Neuronal stem cell (in vitro differentiated cells): Measurements from ENCODE around the gene ZNF286A.
"Not testable (repeated sequence)": the region's sequence is repeated elsewhere in the genome, so short reads cannot be mapped to it uniquely, and the experiment has no call there.

Source experiments
- DNase-seq: peaks from one replicate; pipeline ENCODE4 v3.0.0-alpha.2; 2013; ENCODE audit warnings: low spot score
- H2AFZ ChIP-seq: one replicate; pipeline ENCODE4 v1.6.1; 2013; ENCODE audit warnings: mild to moderate bottlenecking, low read length, inconsistent platforms
- H2AK5ac ChIP-seq: 2 replicates; pipeline ENCODE4 v1.6.1; 2013; ENCODE audit warnings: low read depth, mild to moderate bottlenecking, inconsistent platforms, low read length, moderate library complexity, mixed read lengths
- H2BK120ac ChIP-seq: 2 replicates; pipeline ENCODE4 v1.6.1; 2013; ENCODE audit warnings: low read depth, mild to moderate bottlenecking, inconsistent platforms, low read length, moderate library complexity, mixed read lengths
- H2BK12ac ChIP-seq: one replicate; pipeline ENCODE4 v1.6.1; 2013; ENCODE audit warnings: low read length, inconsistent platforms
- H2BK15ac ChIP-seq: 2 replicates; pipeline ENCODE4 v1.6.1; 2013; ENCODE audit warnings: mild to moderate bottlenecking, low read length, inconsistent platforms, mixed read lengths
- H2BK5ac ChIP-seq: one replicate; pipeline ENCODE4 v1.6.1; 2013; ENCODE audit warnings: inconsistent platforms, mild to moderate bottlenecking, low read length, moderate library complexity
- H3K14ac ChIP-seq: one replicate; pipeline ENCODE4 v1.6.1; 2013; ENCODE audit warnings: low read length, inconsistent platforms
- H3K18ac ChIP-seq: 2 replicates; pipeline ENCODE4 v1.6.1; 2013; ENCODE audit warnings: low read length, inconsistent platforms
- H3K23ac ChIP-seq: 2 replicates; pipeline ENCODE4 v1.6.1; 2013; ENCODE audit warnings: low read depth, mild to moderate bottlenecking, mixed read lengths, low read length, inconsistent platforms; ENCODE audit not compliant: poor library complexity
- H3K27ac ChIP-seq: replicated peaks from 3 replicates; pipeline ENCODE4 v1.5.1; 2013; ENCODE audit warnings: low read length, inconsistent platforms
- H3K27me3 ChIP-seq, 3 experiments: 2 replicates each; pipeline ENCODE4 v1.6.1; 2013; ENCODE audit warnings: low read length in 3 of 3, mild to moderate bottlenecking in 2 of 3, inconsistent platforms in 1 of 3, low read depth in 1 of 3, mixed read lengths in 1 of 3, moderate library complexity in 1 of 3; ENCODE audit not compliant: control insufficient read depth in 3 of 3, insufficient read depth in 3 of 3
- H3K36me3 ChIP-seq, 2 donors: replicated peaks in 1 of 2; 2 replicates each; pipeline ENCODE4 v1.6.1; 2013; ENCODE audit warnings: low read length in 2 of 2; ENCODE audit not compliant: control insufficient read depth in 2 of 2, insufficient read depth in 2 of 2
- H3K4ac ChIP-seq: 2 replicates; pipeline ENCODE4 v1.6.1; 2013; ENCODE audit warnings: inconsistent platforms, mild to moderate bottlenecking, low read length, moderate library complexity
- H3K4me1 ChIP-seq, 2 donors: 1 replicate in 1 of 2; 2 replicates in 1 of 2; pipeline ENCODE4 v1.6.1; 2013; ENCODE audit warnings: low read length in 2 of 2, low read depth in 1 of 2; ENCODE audit not compliant: control insufficient read depth in 2 of 2, insufficient read depth in 1 of 2
- H3K4me2 ChIP-seq: one replicate; pipeline ENCODE4 v1.6.1; 2013; ENCODE audit warnings: mild to moderate bottlenecking, low read length, inconsistent platforms; ENCODE audit not compliant: insufficient read depth, poor library complexity, severe bottlenecking
- H3K4me3 ChIP-seq, 2 donors: 2 replicates each; pipeline ENCODE4 v1.5.1; 2013; ENCODE audit warnings: low read length in 2 of 2, mild to moderate bottlenecking in 2 of 2, inconsistent platforms in 1 of 2, moderate library complexity in 1 of 2
- H3K79me1 ChIP-seq: one replicate; pipeline ENCODE4 v1.6.1; 2013; ENCODE audit warnings: low read depth, mild to moderate bottlenecking, inconsistent platforms, low read length, moderate library complexity
- H3K9ac ChIP-seq: one replicate; pipeline ENCODE4 v1.6.1; 2013; ENCODE audit warnings: mild to moderate bottlenecking, low read depth, low read length, inconsistent platforms; ENCODE audit not compliant: poor library complexity
- H3K9me3 ChIP-seq, 2 donors: replicated peaks in 1 of 2; 2 replicates each; pipeline versions ENCODE3 to v1.6.1; 2013; ENCODE audit warnings: low read length in 2 of 2, mild to moderate bottlenecking in 2 of 2, inconsistent platforms in 1 of 2, low read depth in 1 of 2, mixed read lengths in 1 of 2, moderate library complexity in 1 of 2; ENCODE audit not compliant: control insufficient read depth in 2 of 2, insufficient read depth in 1 of 2
- H4K8ac ChIP-seq: one replicate; pipeline ENCODE4 v1.6.1; 2013; ENCODE audit warnings: low read depth, mild to moderate bottlenecking, inconsistent platforms, low read length, moderate library complexity
- H4K91ac ChIP-seq: one replicate; pipeline ENCODE4 v1.6.1; 2013; ENCODE audit warnings: low read length, low read depth, mild to moderate bottlenecking, inconsistent platforms; ENCODE audit not compliant: poor library complexity
- WGBS, 2 donors: extraction: QIAGEN DNeasy Blood & Tissue Kit; methylation state at CpG; one replicate each; pipeline ENCODE4 v1.1.7; 2013; ENCODE audit warnings: missing lambda C conversion rate in 2 of 2, mixed read lengths in 1 of 2; ENCODE audit not compliant: insufficient read length in 2 of 2, insufficient replicate concordance in 1 of 2; ENCODE audit errors: extremely low coverage in 2 of 2; 5-methylcytosine and 5-hydroxymethylcytosine counted together

ZNF286A gene

DNA sequence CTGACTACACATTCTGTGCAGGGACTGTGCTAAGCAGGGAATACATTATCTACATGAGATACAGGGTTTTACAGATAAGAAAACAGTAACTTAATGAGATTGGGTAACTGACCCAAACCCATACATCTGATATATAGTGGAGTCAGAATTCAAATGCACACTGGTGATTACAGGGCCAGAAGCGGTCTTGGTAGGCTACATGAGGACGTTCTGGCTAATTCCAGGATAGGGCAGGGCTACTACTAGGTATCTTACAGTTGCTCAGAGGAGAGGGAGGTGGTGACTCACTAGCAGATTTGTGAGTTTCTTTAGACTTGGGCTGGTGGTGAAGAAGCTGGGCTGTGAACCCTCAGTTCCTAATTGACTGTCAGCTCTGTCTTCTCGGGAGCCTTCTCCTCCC is 36.9 kb upstream of the ZNF286A start:
- Histone ChIP-seq H3K36me3 (peaks cover 6 to 42% of the 10 kb centered on the region in 2 donors), H3K4ac (no peak overlapping the region), H3K27me3 (no peaks in the 10 kb centered on the region), H2AK5ac (no peak overlapping the region), H4K8ac (no peak overlapping the region), H3K4me2 (no peak overlapping the region), H3K18ac (no peak overlapping the region), H2BK15ac (no peak overlapping the region), H2BK5ac (no peak overlapping the region), H3K27ac (no peak overlapping the region), H3K4me3 (no peak overlapping the region), H4K91ac (no peak overlapping the region), H3K9me3 (no peaks in the 10 kb centered on the region), H2AFZ (no peak overlapping the region), H3K23ac (no peak overlapping the region), H3K4me1 (peaks cover 0 to 4% of the 10 kb centered on the region in 2 donors), H3K79me1 (no peaks in the 10 kb centered on the region), H3K14ac (no peak overlapping the region), H2BK12ac (no peak overlapping the region), H2BK120ac (no peak overlapping the region), H3K9ac (no peak overlapping the region)
- no CpG with 5 or more reads among the region's 3 CpGs for WGBS, 2 donors
- DNase-seq, result no peak

DNA sequence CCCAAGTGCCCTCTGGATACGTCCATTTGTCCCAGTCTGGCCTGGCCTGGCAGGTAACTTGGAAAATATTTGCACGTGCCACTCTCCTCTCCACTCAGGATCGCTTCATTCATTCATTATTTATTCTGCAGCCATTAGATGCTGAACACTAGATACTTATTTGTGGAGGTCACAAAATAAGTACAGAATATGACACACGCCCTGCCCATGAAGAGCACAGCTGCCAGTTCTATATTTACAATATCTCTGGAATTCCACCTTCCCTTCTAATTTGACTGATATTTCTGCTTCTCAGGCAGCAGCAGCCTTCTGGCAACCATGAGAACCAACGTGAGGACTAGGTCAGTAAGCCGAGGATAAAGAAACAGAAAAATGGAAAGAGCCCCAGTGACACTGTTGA is 36.4 kb upstream of the ZNF286A start:
- Histone ChIP-seq H3K4ac (no peak overlapping the region), H2BK5ac (no peak overlapping the region), H2BK120ac (no peak overlapping the region), H3K79me1 (no peaks in the 10 kb centered on the region), H3K27ac (no peak overlapping the region), H2AFZ (no peak overlapping the region), H2AK5ac (no peak overlapping the region), H2BK12ac (no peak overlapping the region), H3K14ac (no peak overlapping the region), H3K4me2 (no peak overlapping the region), H3K18ac (no peak overlapping the region), H3K9me3 (no peaks in the 10 kb centered on the region), H3K23ac (no peak overlapping the region), H4K8ac (no peak overlapping the region), H4K91ac (no peak overlapping the region), H3K4me3 (no peak overlapping the region), H3K36me3 (peaks cover 6 to 43% of the 10 kb centered on the region in 2 donors), H3K9ac (no peak overlapping the region), H2BK15ac (no peak overlapping the region), H3K27me3 (no peaks in the 10 kb centered on the region), H3K4me1 (peaks cover 0 to 4% of the 10 kb centered on the region in 2 donors)
- no peak for DNase-seq
- WGBS, 2 donors, result no CpG with 5 or more reads among the region's 6 CpGs

DNA sequence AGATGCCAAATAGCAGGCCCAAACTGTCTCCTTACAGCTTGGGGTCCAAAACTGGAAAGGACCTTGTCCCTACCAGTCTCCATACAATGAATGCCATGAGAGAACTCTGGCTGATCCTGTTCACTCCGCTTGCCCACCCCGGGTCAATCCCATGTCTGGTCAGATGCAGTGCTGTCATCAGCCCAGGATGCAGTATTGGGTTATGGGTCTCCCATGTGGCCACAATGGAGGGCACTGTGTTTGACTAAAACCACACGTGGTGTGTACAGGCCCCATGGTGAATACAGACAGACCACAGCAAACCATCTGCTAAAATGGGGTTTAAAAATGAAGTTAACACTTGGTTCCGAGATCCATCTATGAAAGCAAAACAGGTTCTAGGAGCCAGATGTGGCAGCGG is 35.9 kb upstream of the ZNF286A start:
- Histone ChIP-seq H3K4ac (no peak overlapping the region), H2BK12ac (no peak overlapping the region), H4K91ac (no peak overlapping the region), H2BK15ac (no peak overlapping the region), H3K4me2 (no peak overlapping the region), H2BK5ac (no peak overlapping the region), H3K27ac (no peak overlapping the region), H3K4me1 (peaks cover 0 to 4% of the 10 kb centered on the region in 2 donors), H2BK120ac (no peak overlapping the region), H3K27me3 (no peaks in the 10 kb centered on the region), H3K9ac (no peak overlapping the region), H3K9me3 (no peaks in the 10 kb centered on the region), H3K14ac (no peak overlapping the region), H3K4me3 (no peak overlapping the region), H4K8ac (no peak overlapping the region), H3K23ac (no peak overlapping the region), H2AK5ac (no peak overlapping the region), H3K18ac (no peak overlapping the region), H3K36me3 (peaks cover 6 to 43% of the 10 kb centered on the region in 2 donors), H3K79me1 (no peaks in the 10 kb centered on the region), H2AFZ (no peak overlapping the region)
- no CpG with 5 or more reads among the region's 5 CpGs for WGBS, 2 donors
- no peak for DNase-seq

DNA sequence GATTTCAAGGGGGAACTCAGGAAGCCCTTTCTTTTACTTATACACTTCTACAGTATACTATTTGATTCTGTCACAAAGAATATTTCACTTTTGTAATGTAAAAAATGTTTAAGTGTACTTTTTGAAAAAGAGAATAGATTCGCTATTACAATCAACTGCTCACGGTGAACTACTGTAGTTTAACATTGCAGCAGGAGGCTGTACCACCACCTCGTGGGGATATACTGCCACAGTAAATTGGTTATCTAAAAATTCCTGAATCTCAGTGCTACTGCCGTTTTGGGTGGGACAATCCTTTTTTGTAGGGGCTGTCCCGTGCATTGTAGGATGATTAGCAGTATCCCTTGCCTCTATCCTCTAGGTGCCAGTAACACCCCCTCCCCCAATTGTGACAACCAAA is 30.0 kb upstream of the ZNF286A start:
- not testable (repeated sequence) for H2AK5ac ChIP-seq, H3K4me3 ChIP-seq, H4K8ac ChIP-seq, H4K91ac ChIP-seq, H3K4ac ChIP-seq, H3K27me3 ChIP-seq, H2BK12ac ChIP-seq, H2AFZ ChIP-seq, H3K27ac ChIP-seq, H3K79me1 ChIP-seq, H3K23ac ChIP-seq, DNase-seq, H3K36me3 ChIP-seq, H3K18ac ChIP-seq, H3K14ac ChIP-seq, H3K4me1 ChIP-seq, H2BK15ac ChIP-seq, H2BK120ac ChIP-seq, H3K4me2 ChIP-seq, H3K9ac ChIP-seq, H2BK5ac ChIP-seq, H3K9me3 ChIP-seq
- WGBS, 2 donors, result no CpG with 5 or more reads among the region's 5 CpGs
